Measurements from ENCODE around the gene NTN5.

The NTN5 gene

GRCh38 chr19:48629599-48630295 lies 43.1 kb downstream of the NTN5 start:
- DNase-seq (ENCODE audit: low read depth) = no peak

- no peak for DNase-seq (ENCODE audit: low read depth)
Measured at GRCh38 chr19:48629297-48629598, 43.6 kb downstream of the NTN5 start.

- no peak for DNase-seq (ENCODE audit: low read depth)
Measured at GRCh38 chr19:48628486-48629296, 44.1 kb downstream of the NTN5 start.

DNA sequence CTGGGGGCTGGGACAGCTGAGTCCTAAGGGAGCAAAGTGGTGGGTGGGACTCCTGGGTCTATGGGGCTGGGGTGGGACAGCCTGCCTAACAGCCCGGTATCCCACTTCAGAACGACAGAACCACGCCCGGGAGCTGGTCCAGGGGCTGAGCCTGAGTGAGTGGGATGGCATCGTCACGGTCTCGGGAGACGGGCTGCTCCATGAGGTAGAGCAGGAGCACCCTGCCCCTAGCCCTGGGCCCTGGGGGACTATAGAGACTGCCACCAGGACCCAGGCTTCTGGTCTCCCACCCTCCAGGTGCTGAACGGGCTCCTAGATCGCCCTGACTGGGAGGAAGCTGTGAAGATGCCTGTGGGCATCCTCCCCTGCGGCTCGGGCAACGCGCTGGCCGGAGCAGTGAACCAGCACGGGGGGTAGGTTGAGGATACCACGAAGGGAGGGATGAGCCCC lies 44.9 kb downstream of the NTN5 start:
- no peak for DNase-seq (ENCODE audit: low read depth)

DNA sequence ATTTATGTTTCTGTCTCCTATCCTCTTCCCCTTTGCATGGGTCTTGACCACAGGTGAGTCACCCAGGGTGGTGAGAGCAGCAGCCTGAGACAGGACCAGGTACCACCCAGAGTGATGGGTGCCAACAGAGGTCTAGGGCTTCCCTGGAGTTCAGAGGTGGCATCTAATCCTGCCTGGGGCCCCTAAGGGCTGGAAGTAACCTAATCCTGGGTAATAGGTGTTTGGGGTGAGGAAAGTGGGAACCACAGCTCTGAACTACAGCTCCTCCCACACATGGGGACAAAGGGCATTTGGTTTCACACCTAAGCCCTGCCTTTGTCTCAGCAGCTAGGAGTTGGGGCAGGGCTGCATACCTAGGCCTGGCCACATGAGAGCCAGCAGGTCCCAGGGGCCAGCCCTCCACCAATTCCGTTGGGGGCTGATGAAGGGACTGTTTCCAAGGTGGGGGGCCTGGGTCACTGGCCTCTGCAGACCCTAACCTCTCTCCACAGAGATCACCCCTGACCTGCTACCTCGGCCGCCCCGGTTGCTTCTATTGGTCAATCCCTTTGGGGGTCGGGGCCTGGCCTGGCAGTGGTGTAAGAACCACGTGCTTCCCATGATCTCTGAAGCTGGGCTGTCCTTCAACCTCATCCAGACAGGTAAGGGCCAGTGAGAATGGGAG lies 45.5 kb downstream of the NTN5 start:
- DNase-seq (ENCODE audit: low read depth) = no peak

- DNase-seq (ENCODE audit: low read depth) = no peak
Measured at GRCh38 chr19:48625891-48626327, 46.9 kb downstream of the NTN5 start.

GRCh38 chr19:48624791-48625723 lies 47.8 kb downstream of the NTN5 start:
- no peak for DNase-seq (ENCODE audit: low read depth)

DNA sequence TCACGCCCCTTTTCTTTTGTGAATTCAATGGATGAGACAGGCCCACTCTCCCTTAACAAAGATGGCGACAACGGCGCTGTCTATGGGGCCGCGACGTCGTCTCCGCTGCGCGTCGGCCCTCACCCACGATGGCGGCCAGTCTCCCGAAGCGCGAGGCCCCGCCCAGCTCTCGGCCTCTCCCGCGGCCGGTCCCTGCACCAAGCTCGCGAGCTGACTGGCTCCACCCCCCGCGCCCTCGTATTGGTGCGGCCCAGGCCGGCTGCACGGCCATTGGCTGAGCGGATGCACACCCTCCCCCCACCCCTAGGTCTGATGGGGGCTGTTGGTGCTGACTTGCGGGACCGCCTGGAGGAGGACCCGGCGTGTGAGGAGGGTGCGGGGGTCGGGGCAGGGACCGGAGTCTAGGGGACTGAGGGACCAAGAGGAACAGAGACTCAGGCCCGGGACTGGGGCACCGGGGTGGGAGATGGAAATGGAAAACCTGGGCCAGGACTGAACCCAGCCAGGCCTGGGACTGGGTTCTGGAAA lies 48.7 kb downstream of the NTN5 start:
- peak; percentile 92 for DNase-seq (ENCODE audit: low read depth)

GRCh38 chr19:48623556-48624066 lies 49.2 kb downstream of the NTN5 start:
- DNase-seq (ENCODE audit: low read depth) = no peak

GRCh38 chr19:48619692-48620585 lies 52.9 kb downstream of the NTN5 start:
- DNase-seq (ENCODE audit: low read depth) = no peak

DNA sequence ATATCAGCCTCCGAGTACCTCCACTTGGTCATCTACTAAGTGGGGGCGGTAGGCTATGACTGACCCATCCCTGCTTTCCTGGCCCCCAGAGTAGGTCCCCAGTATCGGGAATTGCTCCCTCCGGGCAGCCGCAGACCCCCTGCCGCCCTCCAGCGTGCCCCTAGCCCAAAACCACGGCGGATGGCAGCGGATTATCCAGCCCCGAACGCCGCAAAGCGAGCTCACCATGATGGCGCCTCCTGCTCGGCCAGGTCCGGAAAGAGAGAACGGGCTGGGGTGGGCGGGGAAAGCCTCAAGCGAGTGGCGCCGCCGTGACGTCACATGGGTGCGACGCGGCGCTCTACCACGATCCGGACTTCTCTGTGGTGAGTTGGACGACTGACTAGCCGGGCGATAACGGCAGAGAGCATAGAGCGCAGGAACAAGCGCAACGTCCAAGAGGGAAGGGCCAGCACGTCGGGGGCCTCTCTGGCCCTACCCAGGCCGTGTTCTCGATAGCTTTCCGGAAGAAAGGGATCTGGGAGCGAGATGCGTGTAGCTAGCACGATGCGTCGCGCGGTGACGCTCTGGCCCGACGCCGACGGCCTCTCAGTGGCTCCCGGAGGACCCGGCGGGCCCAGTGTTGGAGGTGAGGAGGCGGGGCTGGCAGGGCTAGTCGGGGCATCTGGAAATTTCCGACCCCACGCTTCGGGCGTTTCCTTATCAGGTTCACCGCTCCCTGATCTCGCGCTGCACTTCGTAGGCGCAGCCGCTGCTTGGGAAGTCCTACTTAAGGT lies 53.7 kb downstream of the NTN5 start, which contains the start of the genes RPL18 and SPHK2:
Gene RPL18 (minus strand): TSS at position 263 of the 776 bp plus-strand sequence. CDS start 35 bp downstream, at position 228.
Gene SPHK2 (plus strand): TSS at position 591 of the 776 bp plus-strand sequence. CDS start 1,009 bp downstream, outside the sequence.
- peak; percentile 95 for DNase-seq (ENCODE audit: low read depth)

- DNase-seq (ENCODE audit: low read depth) = no peak
Measured at GRCh38 chr19:48618278-48618915, 54.4 kb downstream of the NTN5 start.

DNA sequence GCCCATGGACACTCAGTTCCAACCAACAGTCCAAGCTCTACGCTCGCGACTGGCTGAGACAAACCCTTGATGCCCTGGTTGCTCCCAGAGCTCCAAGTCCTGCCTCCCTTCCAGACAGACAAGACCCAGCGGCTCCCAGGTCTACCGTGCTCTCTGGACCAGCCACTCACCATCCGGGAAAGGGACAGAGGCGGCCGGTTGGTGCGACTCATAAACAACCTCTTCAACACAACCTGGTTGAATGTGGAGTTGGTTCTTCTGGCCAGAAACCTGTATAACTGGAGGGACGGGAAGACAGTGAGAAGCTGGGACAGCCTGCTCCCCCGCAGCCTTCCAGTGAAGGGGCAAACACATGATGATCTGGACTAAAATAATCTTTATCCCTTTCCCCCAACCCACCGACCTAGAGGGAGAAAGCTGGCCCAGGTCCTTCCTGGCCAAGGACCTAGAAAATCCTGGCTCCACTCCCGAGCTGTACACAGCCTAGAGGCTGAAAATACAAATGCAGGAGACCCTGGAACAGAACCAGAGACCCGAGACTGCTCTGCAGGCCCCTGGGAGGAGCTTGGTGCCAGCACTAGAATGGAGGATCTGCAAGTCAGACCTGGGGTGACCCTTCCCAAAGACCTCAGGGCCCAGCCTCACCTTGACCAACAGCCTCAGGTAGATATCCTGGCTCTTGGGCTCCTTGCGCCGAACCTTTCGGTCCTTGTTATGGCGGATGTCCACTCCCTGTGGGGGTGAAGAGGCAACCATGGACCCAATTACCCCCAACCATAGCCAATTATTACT lies 55.5 kb downstream of the NTN5 start:
- no peak for DNase-seq (ENCODE audit: low read depth)

DNA sequence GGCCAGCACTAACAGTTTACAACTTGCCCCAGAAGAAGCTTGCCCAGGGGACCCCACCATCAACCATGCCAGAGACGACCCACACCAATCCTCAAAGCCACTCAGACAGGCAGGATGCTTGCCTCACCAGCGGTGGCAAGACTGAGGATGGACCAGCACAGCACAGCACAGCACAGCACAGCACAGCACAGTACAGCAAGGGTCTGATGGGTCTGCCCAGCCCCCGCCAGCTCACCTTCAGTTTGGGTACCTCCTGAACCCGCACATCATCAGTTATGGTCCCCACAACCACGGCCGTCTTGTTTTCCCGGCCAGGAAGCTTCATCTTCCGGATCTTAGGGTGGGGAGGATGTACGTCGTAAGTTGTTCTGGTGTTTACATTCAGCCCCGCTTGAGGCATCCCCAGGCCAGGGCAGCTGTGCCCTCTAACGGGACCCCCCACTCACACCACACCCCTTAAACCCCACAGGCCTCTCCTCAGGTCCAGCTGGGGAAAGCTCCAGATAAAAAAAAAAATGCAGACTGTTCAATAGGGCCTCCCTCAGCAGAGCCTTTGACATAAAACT lies 56.2 kb downstream of the NTN5 start:
- no peak for DNase-seq (ENCODE audit: low read depth)

GRCh38 chr19:48616041-48616436 lies 56.8 kb downstream of the NTN5 start:
- no peak for DNase-seq (ENCODE audit: low read depth)

DNA sequence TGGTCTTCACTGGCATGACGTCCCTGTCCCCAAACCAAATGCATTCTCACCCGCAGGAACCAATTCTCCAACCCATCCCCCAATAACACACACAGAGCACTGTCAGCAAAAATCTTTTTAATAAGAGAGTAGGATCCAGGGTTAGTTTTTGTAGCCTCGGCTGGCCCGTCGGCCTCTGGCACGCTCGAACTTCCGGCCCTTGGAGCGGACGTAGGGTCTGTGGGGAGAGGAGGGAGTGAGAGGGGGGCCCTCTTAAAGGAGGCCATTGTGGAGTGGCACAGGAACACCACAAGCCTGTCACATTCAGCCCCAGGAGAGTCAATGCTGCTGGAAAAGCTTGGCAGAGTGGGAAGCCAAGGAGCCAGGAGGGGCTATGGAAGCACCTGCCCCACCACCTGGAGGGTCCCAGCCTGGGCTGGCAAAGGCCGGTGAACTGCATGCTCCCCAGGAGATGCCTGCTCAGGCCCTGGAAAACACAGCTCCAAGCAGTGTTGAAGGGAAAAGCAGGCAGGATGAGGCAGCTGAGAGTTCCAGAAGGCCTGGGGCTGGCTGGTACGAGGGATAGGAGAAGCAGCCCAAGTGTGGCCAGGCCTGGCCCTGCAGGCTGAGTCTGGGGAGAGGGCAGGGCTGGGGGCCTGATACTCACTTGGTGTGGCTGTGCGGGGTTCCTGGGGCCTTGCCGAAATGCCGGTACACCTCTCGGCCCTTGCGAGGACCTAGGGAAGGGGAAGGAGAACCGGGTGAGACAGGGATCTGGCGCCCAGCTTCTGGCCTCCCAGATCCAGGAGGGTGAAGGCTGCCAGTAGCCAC lies 57.4 kb downstream of the NTN5 start:
- no peak for DNase-seq (ENCODE audit: low read depth)

Measured in activated T-helper 1 cell treated with Interleukin-2 at 50 U/mL for 16 hours (primary cell).